H1 (cell line): Measurements from ENCODE around the gene RETSAT. TPM values are rescaled to one million over a fixed set of nuclear protein-coding genes. Genes with fewer than 3 reads are reported as not detected.

Experiments
- CTCF ChIA-PET: fragments of 300-600 bp; sonication (Branson Sonifier 250); formaldehyde crosslinking; loops from one replicate; lab custom pipeline; 2021; ENCODE audit not compliant: partially characterized antibody; lab: Charles Lee
- POLR2A ChIA-PET: fragments of 300-600 bp; sonication (Branson Sonifier 250); formaldehyde crosslinking; loops from one replicate; lab custom pipeline; 2021; ENCODE audit warnings: inconsistent platforms; ENCODE audit not compliant: partially characterized antibody; lab: Charles Lee
- DNase-seq, 2 experiments: peaks; one replicate each; pipeline versions ENCODE4 v3.0.0 to v3.0.0-alpha.2; 2010 to 2022; ENCODE audit warnings: low spot score in 2 of 2, low read depth in 1 of 2, mixed read lengths in 1 of 2
- FAIRE-seq: peaks from 2 replicates; lab custom pipeline; 2011; peaks lifted over from hg19 to GRCh38; lab: Jason Lieb, UNC
- H2AFZ ChIP-seq: 2 replicates; pipeline ENCODE4 v1.8.1; 2012; ENCODE audit warnings: low read length, inconsistent platforms
- H2AK5ac ChIP-seq: 2 replicates; pipeline ENCODE4 v1.6.1; 2013; ENCODE audit warnings: low read depth, low read length
- H2BK120ac ChIP-seq: replicated peaks from 2 replicates; pipeline ENCODE3; 2013; ENCODE audit warnings: low read depth, low read length, inconsistent platforms
- H2BK12ac ChIP-seq: 2 replicates; pipeline ENCODE4 v1.6.1; 2013; ENCODE audit warnings: low read depth, low read length
- H2BK15ac ChIP-seq: 2 replicates; pipeline ENCODE4 v1.6.1; 2013; ENCODE audit warnings: low read length
- H2BK20ac ChIP-seq: 2 replicates; pipeline ENCODE4 v1.6.1; 2013; ENCODE audit warnings: low read length
- H2BK5ac ChIP-seq: 2 replicates; pipeline ENCODE4 v1.6.1; 2013; ENCODE audit warnings: low read depth, low read length
- H3K14ac ChIP-seq: 2 replicates; pipeline ENCODE4 v1.6.1; 2013; ENCODE audit warnings: inconsistent platforms; ENCODE audit not compliant: insufficient read length
- H3K18ac ChIP-seq: 2 replicates; pipeline ENCODE4 v1.6.1; 2013; ENCODE audit warnings: low read length; ENCODE audit errors: extremely low read depth
- H3K23ac ChIP-seq: 2 replicates; pipeline ENCODE4 v1.6.1; 2013; ENCODE audit warnings: inconsistent platforms; ENCODE audit not compliant: insufficient read length
- H3K23me2 ChIP-seq: 2 replicates; pipeline ENCODE4 v1.6.1; 2013; ENCODE audit warnings: low read depth, low read length
- H3K27ac ChIP-seq: 2 replicates; pipeline ENCODE4 v1.6.1; 2011; ENCODE audit warnings: low read depth, low read length, inconsistent platforms
- H3K27me3 ChIP-seq, 4 experiments: replicated peaks in 1 of 4; 1 replicate in 1 of 4; 2 replicates in 3 of 4; pipeline versions ENCODE4 v1.6.1 to v1.8.1; 2011 to 2013; ENCODE audit warnings: low read length in 3 of 4, mild to moderate bottlenecking in 3 of 4, inconsistent platforms in 2 of 4, mixed read lengths in 2 of 4, moderate library complexity in 1 of 4; ENCODE audit not compliant: control insufficient read depth in 3 of 4, insufficient read depth in 3 of 4; ENCODE audit errors: extremely low read depth in 1 of 4
- H3K36me3 ChIP-seq, 4 experiments: 2 replicates each; pipeline versions ENCODE4 v1.6.1 to v1.8.1; 2011 to 2013; ENCODE audit warnings: mild to moderate bottlenecking in 4 of 4, low read length in 3 of 4, moderate library complexity in 2 of 4, control low read depth in 1 of 4, inconsistent platforms in 1 of 4; ENCODE audit not compliant: insufficient read depth in 4 of 4, control insufficient read depth in 2 of 4
- H3K4ac ChIP-seq: replicated peaks from 2 replicates; pipeline ENCODE3; 2013; ENCODE audit warnings: low read length, low read depth, mixed read lengths, inconsistent platforms; ENCODE audit not compliant: insufficient read length
- H3K4me1 ChIP-seq, 4 experiments: replicated peaks in 1 of 4; 1 replicate in 1 of 4; 2 replicates in 3 of 4; pipeline versions ENCODE4 v1.6.1 to v1.8.1; 2011 to 2013; ENCODE audit warnings: low read length in 3 of 4, inconsistent platforms in 2 of 4, mixed read lengths in 1 of 4; ENCODE audit not compliant: insufficient read depth in 4 of 4, control insufficient read depth in 3 of 4
- H3K4me2 ChIP-seq, 2 experiments: 2 replicates each; pipeline versions ENCODE4 v1.6.1 to v1.8.1; 2011 to 2013; ENCODE audit warnings: low read depth in 2 of 2, low read length in 2 of 2, control low read depth in 1 of 2, inconsistent platforms in 1 of 2, mild to moderate bottlenecking in 1 of 2; ENCODE audit not compliant: insufficient read depth in 1 of 2
- H3K4me3 ChIP-seq, 4 experiments: fragments of 200-600, 300-600 bp in 1 of 4; sonication (generic), shearing (Covaris generic), sonication (Bioruptor Twin) in 1 of 4; 2 replicates each; pipeline versions ENCODE4 v1.5.1 to v1.8.1; 2011 to 2016; ENCODE audit warnings: low read length in 4 of 4, low read depth in 3 of 4, control low read depth in 2 of 4, inconsistent platforms in 2 of 4, mild to moderate bottlenecking in 2 of 4, mixed read lengths in 1 of 4, moderate library complexity in 1 of 4; ENCODE audit not compliant: insufficient read depth in 2 of 4; ENCODE audit errors: extremely low read depth in 1 of 4
- H3K56ac ChIP-seq: replicated peaks from 2 replicates; pipeline ENCODE3; 2013; ENCODE audit warnings: low read depth, mild to moderate bottlenecking, mixed read lengths, low read length, inconsistent platforms; ENCODE audit not compliant: insufficient read length
- H3K79me1 ChIP-seq: 2 replicates; pipeline ENCODE4 v1.6.1; 2013; ENCODE audit warnings: low read depth, low read length, control low read depth
- H3K79me2 ChIP-seq, 2 experiments: 2 replicates each; pipeline versions ENCODE4 v1.6.1 to v1.8.1; 2012 to 2013; ENCODE audit warnings: low read length in 2 of 2, mild to moderate bottlenecking in 2 of 2, inconsistent platforms in 1 of 2; ENCODE audit not compliant: insufficient read depth in 2 of 2, control insufficient read depth in 1 of 2
- H3K9ac ChIP-seq, 4 experiments: replicated peaks in 1 of 4; 1 replicate in 1 of 4; 2 replicates in 3 of 4; pipeline versions ENCODE4 v1.6.1 to v1.8.1; 2011 to 2013; ENCODE audit warnings: low read depth in 3 of 4, low read length in 3 of 4, control low read depth in 2 of 4, mild to moderate bottlenecking in 2 of 4, moderate library complexity in 2 of 4, inconsistent platforms in 1 of 4; ENCODE audit errors: extremely low read depth in 1 of 4
- H3K9me3 ChIP-seq, 2 experiments: 2 replicates each; pipeline versions ENCODE4 v1.6.1 to v1.8.1; 2012 to 2013; ENCODE audit warnings: mild to moderate bottlenecking in 2 of 2, moderate library complexity in 2 of 2, control low read depth in 1 of 2, inconsistent platforms in 1 of 2, low read depth in 1 of 2, low read length in 1 of 2, mixed read lengths in 1 of 2; ENCODE audit not compliant: insufficient read depth in 2 of 2
- H4K20me1 ChIP-seq, 2 experiments: replicated peaks in 1 of 2; 2 replicates each; pipeline versions ENCODE3 to v1.8.1; 2011 to 2013; ENCODE audit warnings: inconsistent platforms in 2 of 2, low read length in 2 of 2, mild to moderate bottlenecking in 1 of 2; ENCODE audit not compliant: insufficient read depth in 2 of 2, control insufficient read depth in 1 of 2
- H4K5ac ChIP-seq: 2 replicates; pipeline ENCODE4 v1.6.1; 2013; ENCODE audit warnings: low read length, low read depth, mixed read lengths, inconsistent platforms; ENCODE audit not compliant: insufficient read length
- H4K8ac ChIP-seq: 2 replicates; pipeline ENCODE4 v1.8.0; 2013; ENCODE audit warnings: mild to moderate bottlenecking, moderate library complexity, low read length, inconsistent platforms; ENCODE audit not compliant: insufficient read depth; ENCODE audit errors: extremely low read depth
- H4K91ac ChIP-seq: replicated peaks from 2 replicates; pipeline ENCODE3; 2013; ENCODE audit warnings: low read length, mixed read lengths, inconsistent platforms; ENCODE audit not compliant: insufficient read length
- BCL11A ChIP-seq, 2 experiments: IDR thresholded peaks; one replicate each; pipeline ENCODE4 v1.6.1; 2011; ENCODE audit warnings: low read depth in 2 of 2, low read length in 2 of 2, mild to moderate bottlenecking in 2 of 2
- EP300 ChIP-seq, 2 experiments: IDR thresholded peaks; 1 replicate in 1 of 2; 2 replicates in 1 of 2; pipeline ENCODE4 v1.6.1; 2011 to 2012; ENCODE audit warnings: low read depth in 2 of 2, low read length in 2 of 2, mild to moderate bottlenecking in 2 of 2, borderline replicate concordance in 1 of 2, inconsistent platforms in 1 of 2, moderate library complexity in 1 of 2
- JUND ChIP-seq: IDR thresholded peaks from 2 replicates; pipeline ENCODE4 v1.6.1; 2011; ENCODE audit warnings: mild to moderate bottlenecking, improper control_type of control experiment, low read length
- SAP30 ChIP-seq: fragments of 300-600 bp; sonication (generic); IDR thresholded peaks from 2 replicates; pipeline ENCODE4 v1.7.1; 2012; ENCODE audit warnings: low read length, moderate library complexity, mild to moderate bottlenecking, inconsistent platforms; ENCODE audit not compliant: insufficient read depth, insufficient replicate concordance
- SP1 ChIP-seq: IDR thresholded peaks from 2 replicates; pipeline ENCODE4 v1.6.1; 2011; ENCODE audit warnings: low read depth, low read length
- TEAD4 ChIP-seq: IDR thresholded peaks from 2 replicates; pipeline ENCODE4 v1.6.1; 2012; ENCODE audit warnings: low read depth, low read length, inconsistent platforms, mixed read lengths
- WGBS, 2 experiments: shearing (Covaris generic) in 1 of 2; methylation state at CpG; one replicate each; pipeline versions ENCODE4 v1.1.6 to v1.1.7; 2013 to 2015; ENCODE audit warnings: low lambda C conversion rate in 2 of 2, mixed read lengths in 2 of 2, inconsistent platforms in 1 of 2, low coverage in 1 of 2, missing lambda C conversion rate in 1 of 2; ENCODE audit not compliant: insufficient replicate concordance in 2 of 2, insufficient coverage in 1 of 2, insufficient read length in 1 of 2; ENCODE audit errors: extremely low coverage in 1 of 2, missing lambda C conversion rate in 1 of 2; 5-methylcytosine and 5-hydroxymethylcytosine counted together
- polyA plus RNA-seq, 7 experiments: library from polyadenylated mRNA; depleted of rRNA in 3 of 7; stranded (reverse) in 5 of 7; unstranded in 2 of 7; fragments of >200 nt in 5 of 7; fragments of 200-250 nt in 2 of 7; gene quantifications; 1 replicate in 5 of 7; 2 replicates in 1 of 7; 4 replicates in 1 of 7; pipeline versions ENCODE4 v1.2.1 to v1.2.3, GENCODE V29; 2011 to 2013; ENCODE audit warnings: missing spikeins in 2 of 7, mixed read lengths in 2 of 7
- total RNA-seq: library from RNA; stranded (reverse); fragmentation: NEBNext Ultra II Directional; extraction: Animal tissue kit (Norgen Biotek cat#: 25700); gene quantifications from 2 replicates; pipeline ENCODE4 v1.2.1, GENCODE V29; 2021
- TF ChIP-seq, protein P1 (sequence below): IDR thresholded peaks from 2 replicates; pipeline ENCODE4 v1.6.1; 2012; ENCODE audit warnings: inconsistent platforms

The RETSAT gene
- total and polyA plus RNA-seq, 2 of the 8 experiments (the other 6 are each of a cell fraction or from before 2014, with no cell fraction given): 15.8 to 16.7 TPM

- peak overlapping the region; percentile 96 for H2AFZ ChIP-seq
- no peaks in the 10 kb centered on the region for H3K79me1 ChIP-seq
- 0 out of 2 replicates have a peak overlapping the region, but pooled peaks have one; percentile 72 for H3K18ac ChIP-seq
- H3K9ac ChIP-seq: peak overlapping the region in 3 of 4 experiments; percentile 61 to 77 (median 61); a peak in 5 of 7 replicates
- H4K20me1 ChIP-seq: no peaks in the 10 kb centered on the region
- peak overlapping the region; percentile 85 to 96 for H3K4me2 ChIP-seq
- CTCF ChIA-PET: interaction anchor here (0.9 to 2.6 kb wide), 5 partner anchors 10 to 196 kb away, joined by 3 to 11 read pairs (median 5); no protein-coding TSS in a partner anchor
- H2AK5ac ChIP-seq: no peak overlapping the region
- H2BK120ac ChIP-seq: no peak overlapping the region
- no peak overlapping the region for H2BK5ac ChIP-seq
- H3K23me2 ChIP-seq: peaks cover 8% of the 10 kb centered on the region
- H4K8ac ChIP-seq: no peak overlapping the region; the same call in 1 of the 2 replicates
- H2BK12ac ChIP-seq: no peak overlapping the region
- no peak overlapping the region for H3K27ac ChIP-seq
- FAIRE-seq (no peak), DNase-seq (no peak)
- H3K9me3 ChIP-seq: no peaks in the 10 kb centered on the region
- 26% methylated on average over 10 of the region's 10 CpGs; no CpG with 5 or more reads in 1 of the 2 experiments for WGBS, 2 experiments
- no peak overlapping the region for H3K4ac ChIP-seq
- POLR2A ChIA-PET: interaction anchor here (0.6 to 4.5 kb wide), 23 partner anchors 9 to 300 kb away, joined by 3 to 23 read pairs (median 4); partner anchors contain the start of genes MAT2A, TGOLN2 and VAMP8
- H3K36me3 ChIP-seq: peaks cover 0 to 7% (median 0%) of the 10 kb centered on the region in 4 experiments; a peak in 2 of 8 replicates
- H4K91ac ChIP-seq: no peak overlapping the region
- H3K4me3 ChIP-seq: peak overlapping the region; percentile 75 to 96 (median 90)
- peaks cover 0 to 3% (median 1%) of the 10 kb centered on the region in 4 experiments; a peak in 2 of 7 replicates for H3K4me1 ChIP-seq
- no peak overlapping the region for H3K23ac ChIP-seq
- H2BK15ac ChIP-seq: 0 out of 2 replicates have a peak overlapping the region, but pooled peaks have one; percentile 83
- no peak overlapping the region for H3K14ac ChIP-seq
- no peaks in the 10 kb centered on the region for H3K79me2 ChIP-seq
- no peak overlapping the region for H4K5ac ChIP-seq
- TF ChIP-seq EP300 (IDR thresholded peaks at IDR 0.05; ENCODE audit: borderline replicate concordance in 1 of 2, low read depth in 2 of 2, low read length in 2 of 2): no peak
- TF ChIP-seq TEAD4: no peak
- TF ChIP-seq, protein P1, sequence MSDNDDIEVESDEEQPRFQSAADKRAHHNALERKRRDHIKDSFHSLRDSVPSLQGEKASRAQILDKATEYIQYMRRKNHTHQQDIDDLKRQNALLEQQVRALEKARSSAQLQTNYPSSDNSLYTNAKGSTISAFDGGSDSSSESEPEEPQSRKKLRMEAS: no peak
- no peak for TF ChIP-seq BCL11A (IDR thresholded peaks at IDR 0.05; ENCODE audit: low read depth in 2 of 2, low read length in 2 of 2)
- peak; percentile 69 for TF ChIP-seq SAP30
- no peak for TF ChIP-seq SP1
- TF ChIP-seq JUND: no peak
- H2BK20ac ChIP-seq: no peak overlapping the region
- H3K27me3 ChIP-seq: no peaks in the 10 kb centered on the region
- no peak overlapping the region for H3K56ac ChIP-seq
These were observed 714 bp upstream of the RETSAT start for GRCh38 chr2:85355073-85355410.
